GM18519 (cell line): ENCODE data around the gene TDRD10.
"Not testable (repeated sequence)": the region's sequence is repeated elsewhere in the genome, so short reads cannot be mapped to it uniquely, and the experiment has no call there.

ENCODE experiments used
- ATAC-seq: cut with Tn5 transposase; IDR thresholded peaks from one replicate; pipeline ENCODE4 v1.9.1; 2021; ENCODE audit warnings: mild to moderate bottlenecking, moderate library complexity; ENCODE audit not compliant: unreplicated experiment, low FRiP score

Gene TDRD10

DNA sequence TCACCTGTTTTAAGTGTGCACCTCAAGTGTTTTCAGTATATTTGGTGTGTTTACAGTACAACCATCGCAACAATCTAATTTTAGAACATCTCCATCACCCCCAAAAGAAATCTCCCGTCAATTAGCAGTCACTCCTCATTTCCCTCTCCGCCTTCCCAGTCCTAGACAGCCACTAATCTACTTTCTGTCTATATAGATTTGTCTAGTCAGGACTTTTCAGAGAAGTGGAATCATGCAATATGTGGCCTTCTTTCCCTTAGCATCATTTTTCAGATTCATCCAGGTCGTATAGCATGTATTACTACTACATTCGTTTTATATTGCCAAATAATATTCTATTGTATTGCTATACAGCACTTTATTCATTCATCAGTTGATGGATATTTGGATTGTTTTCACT is 1.9 kb downstream of the TDRD10 start:
- no peak for ATAC-seq

DNA sequence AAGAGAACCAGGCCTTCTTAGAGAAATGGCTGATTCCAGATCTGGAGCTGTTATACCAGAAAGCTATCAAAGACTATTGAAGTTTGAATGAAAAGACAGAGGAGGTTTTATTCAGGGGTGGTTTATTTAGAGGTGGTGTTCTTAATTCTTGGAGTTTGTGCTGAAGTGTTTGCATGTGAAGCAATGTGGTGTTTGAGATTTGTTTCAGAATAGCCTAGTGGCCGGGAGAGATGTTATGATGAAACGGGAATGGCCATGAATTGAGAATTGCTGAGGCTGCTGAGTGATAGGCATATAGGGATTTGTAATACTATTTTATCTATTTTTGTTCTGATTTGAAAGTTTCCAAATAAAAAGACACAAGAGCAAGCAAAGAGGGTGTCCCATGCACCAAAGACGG is 10.7 kb downstream of the TDRD10 start:
- no peak for ATAC-seq

DNA sequence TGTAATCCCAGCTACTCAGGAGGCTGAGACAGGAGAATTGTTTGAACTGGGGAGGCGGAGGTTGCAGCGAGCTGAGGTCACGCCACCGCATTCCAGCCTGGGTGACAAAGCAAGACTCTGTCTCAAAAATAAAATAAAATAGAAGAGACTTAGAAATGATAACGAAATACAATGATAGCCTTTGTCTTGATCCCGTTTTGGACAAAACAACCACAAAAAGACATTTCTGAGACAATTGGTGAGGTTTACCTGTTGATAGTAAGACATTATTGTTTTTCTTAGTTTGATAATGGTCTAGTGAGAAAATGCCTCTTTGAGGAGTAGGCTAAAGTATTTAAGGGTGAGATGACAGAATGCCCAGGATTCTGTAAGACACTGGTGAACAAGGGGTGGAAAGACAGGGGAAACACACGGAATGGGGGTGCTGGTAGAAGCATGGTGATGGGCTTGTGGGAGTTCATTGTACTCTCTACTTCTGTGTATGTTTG is 12.1 kb downstream of the TDRD10 start:
- ATAC-seq: no peak

GRCh38 chr1:154517661-154518060 is 15.6 kb downstream of the TDRD10 start:
- no peak for ATAC-seq

GRCh38 chr1:154519591-154519991 is 17.6 kb downstream of the TDRD10 start:
- no peak for ATAC-seq

GRCh38 chr1:154520333-154520732 is 18.3 kb downstream of the TDRD10 start:
- ATAC-seq: no peak

DNA sequence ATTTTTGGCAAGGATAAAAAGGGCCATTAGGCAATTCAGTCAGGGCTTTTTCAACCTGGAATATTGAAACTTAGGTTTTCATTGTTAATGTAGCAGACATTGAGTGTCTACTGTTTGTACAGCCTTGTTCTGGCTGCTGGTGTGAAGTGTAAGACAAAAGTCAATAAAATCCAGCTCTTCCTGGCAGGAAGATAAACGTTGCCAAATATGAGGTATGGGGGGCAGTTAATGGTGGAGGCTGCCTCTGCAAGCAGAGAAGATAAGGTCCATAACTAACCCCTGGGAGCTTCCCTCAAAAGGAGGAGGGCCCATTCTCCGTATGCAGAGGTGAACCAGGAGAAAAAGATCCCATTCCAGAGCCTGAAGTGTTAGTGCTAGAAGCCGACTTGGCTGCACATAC is 19.7 kb downstream of the TDRD10 start:
- ATAC-seq: no peak

DNA sequence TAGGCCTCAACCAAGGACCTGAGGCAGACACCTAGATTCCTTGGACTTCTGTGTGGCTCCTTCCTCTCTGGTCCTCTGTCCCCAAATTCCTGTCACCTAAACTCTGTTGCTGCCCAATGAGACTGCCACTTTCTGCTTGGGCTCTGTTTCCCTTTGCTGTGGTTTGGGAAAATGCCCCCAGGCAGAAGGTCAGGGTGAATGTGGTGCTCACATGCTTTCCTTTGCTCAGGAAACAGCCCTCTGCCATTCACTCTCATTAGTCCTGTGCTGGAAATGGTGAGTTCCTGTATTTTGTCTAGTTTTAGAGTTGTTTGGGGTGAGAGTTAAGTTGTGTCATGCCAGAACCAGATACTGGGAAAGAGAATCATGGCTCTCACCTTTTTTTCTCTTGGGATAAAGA is 22.9 kb downstream of the TDRD10 start:
- ATAC-seq: no peak

DNA sequence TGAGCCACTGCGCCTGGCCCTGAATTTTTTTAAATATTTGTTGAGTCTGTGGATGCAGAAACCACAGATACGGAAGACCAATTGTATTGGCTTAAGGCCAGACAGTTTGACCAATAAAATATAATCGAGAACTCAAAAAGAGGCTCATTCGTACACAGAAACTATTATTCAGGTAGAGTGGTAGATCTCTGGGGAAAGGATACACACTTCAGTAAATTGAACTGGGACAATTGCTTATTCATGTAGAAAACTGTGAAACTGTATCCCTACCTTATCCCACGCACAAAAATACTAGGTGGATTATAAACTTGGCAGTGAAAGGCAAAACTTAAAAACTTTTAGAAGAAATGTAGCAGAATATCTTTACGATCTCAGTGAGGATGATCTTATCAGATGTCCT is 25.2 kb downstream of the TDRD10 start:
- ATAC-seq: no peak

DNA sequence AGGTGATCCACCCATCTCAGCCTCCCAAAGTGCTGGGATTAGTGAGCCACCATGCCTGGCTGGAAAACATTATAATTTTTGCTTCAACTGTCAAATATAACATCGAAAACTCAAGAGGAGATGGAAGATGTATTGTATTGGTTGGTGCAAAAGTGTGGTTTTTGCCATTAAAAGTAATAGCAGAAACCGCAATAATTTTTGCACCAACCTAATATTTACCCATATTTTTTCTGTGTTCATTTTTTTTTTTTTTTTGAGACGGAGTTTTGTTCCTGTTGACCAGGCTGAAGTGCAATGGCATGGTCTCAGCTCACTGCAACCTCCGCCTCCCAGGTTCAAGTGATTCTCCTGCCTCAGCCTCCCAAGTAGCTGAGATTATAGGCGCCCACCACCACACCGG is 27.3 kb downstream of the TDRD10 start:
- no peak for ATAC-seq

- ATAC-seq: not testable (repeated sequence)
Observed at GRCh38 chr1:154531950-154532349, 29.9 kb downstream of the TDRD10 start.

DNA sequence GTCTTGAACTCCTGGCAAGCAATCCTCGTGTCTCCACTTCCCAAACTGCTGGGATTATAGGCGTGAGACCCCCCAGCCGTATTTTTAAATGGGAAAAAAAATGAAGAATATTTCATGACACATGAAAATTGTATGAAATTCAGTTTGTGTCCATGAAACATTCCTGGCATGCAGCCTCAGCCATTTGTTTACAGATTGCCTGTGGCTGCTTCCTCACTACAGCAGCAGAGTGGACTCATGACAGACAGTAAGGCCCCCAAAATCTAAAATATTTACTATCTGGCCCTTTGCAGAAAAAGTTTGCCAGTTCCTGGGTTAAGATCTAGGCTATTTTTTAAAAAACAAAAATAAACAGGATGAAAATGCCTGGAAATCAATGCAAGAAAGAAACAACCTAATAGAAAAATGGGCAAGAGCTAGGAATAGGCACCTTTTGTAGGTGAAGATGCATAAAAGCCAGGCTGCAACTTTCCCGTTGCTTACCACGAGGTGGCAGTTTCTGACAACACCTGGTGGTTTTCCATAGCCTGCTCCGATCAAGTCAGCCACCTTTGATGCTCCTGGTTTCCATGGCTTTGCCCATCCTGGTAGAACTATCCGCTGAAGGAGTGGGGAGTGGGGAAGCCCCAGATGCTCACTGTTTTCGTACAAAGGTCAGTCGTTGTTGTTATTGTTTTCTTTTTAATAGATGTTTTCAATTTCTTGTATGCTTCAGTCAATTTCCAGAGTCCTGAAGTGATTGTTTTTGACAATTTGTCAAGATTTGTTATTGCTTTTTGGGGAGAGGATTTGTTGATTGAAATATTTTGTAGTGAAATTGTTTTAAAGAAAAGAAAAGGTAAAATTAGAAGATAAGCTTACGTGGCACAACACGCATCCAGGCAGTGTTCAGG is 32.2 kb downstream of the TDRD10 start:
- ATAC-seq: no peak

GRCh38 chr1:154536570-154536969 is 34.6 kb downstream of the TDRD10 start:
- ATAC-seq: no peak

- no peak for ATAC-seq
Observed at GRCh38 chr1:154539486-154540483, 37.8 kb downstream of the TDRD10 start.

- no peak for ATAC-seq
Observed at GRCh38 chr1:154541231-154541630, 39.2 kb downstream of the TDRD10 start.

DNA sequence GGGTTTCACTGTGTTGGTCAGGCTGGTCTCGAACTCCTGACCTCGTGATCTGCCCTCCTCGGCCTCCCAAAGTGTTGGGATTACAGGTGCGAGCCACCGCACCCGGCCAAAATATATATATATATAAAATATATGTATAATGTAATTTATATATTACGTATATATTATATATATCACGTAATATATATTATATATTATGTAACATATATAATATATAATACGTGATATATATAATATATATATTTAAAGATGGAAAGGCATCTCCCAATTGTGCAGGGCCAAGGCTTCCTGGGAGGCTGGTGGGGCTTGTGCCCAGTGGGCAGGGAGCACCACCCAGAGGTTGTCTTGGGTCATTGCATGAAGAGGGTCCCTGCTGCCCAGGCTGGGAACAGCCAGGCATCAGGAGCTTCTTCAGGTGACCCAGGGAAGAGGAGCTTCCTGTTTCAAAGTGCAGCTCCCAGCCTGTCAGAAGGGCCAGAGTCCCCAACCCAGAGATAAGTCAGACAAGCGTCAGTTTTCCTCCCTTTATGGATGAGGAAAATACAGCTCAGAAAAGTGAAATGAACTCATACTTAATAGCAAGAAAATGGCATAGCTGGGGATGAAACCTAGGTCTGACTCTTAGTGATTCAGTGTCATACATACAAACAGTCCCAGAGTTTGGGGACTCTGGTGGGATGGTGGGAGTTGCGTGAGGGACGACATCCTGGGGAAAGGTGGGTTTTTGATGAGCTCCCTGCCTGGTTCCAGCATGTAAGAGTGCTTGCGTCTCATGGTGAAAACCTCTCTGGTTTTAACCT is 44.4 kb downstream of the TDRD10 start:
- no peak for ATAC-seq

DNA sequence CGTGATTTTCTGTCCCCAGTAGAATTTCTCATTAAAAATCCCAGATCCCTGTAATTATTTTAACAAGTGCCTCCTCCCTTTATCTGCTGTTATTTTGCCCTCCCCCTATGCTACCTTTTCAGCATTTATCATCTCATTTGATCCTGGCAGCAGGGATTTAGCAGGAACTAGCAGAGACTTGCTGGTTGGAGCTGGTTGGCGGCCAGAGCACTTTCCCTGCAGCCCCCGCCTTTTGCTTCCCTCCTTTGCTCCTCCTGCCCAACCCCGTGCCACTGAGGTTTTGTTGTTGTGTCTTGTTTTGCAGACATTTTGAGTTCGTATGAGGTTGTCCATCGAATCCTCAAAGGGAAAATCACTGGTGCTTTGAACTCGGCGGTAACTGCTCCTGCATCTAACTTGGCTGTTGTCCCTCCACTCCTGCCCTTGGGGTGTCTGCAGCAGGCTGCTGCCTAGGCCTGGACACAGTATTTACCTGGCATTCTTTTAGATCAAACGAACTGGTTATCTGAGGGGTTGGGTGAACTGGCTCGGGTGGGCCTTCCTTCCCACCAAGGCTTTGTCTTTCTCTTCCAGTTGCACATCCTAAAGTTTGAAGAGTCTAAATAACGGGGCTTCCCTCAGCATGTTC is 45.2 kb downstream of the TDRD10 start:
- no peak for ATAC-seq

DNA sequence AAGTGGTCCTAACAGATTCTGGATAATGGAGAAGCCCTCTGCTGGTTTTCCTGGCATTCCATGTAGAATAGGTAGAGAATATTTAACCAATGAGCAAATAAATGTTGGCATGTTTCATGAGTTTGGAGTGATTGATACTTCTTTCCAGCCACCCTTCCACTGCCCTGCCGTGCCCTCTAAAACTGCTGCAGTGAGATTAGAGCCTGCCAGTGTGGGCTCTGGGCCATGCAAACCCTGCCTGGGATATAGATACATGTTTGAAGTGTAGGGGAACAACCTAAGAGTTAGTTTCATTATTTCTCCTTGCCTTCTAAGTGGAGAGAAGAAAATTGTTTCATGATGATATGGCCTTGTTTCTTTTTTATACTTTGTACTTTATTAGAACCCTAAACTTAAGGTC is 46.0 kb downstream of the TDRD10 start:
- no peak for ATAC-seq

- ATAC-seq: no peak
Observed at GRCh38 chr1:154549202-154549770, 47.3 kb downstream of the TDRD10 start.

- ATAC-seq: no peak
Observed at GRCh38 chr1:154550070-154550469, 48.1 kb downstream of the TDRD10 start.
